AG20443 (cell line): Measurements from ENCODE around the gene OXNAD1.

ENCODE experiments used
- DNase-seq: peaks from one replicate; pipeline ENCODE4 v3.0.0; 2012; ENCODE audit warnings: low spot score, mixed read lengths

The OXNAD1 gene, protein sequence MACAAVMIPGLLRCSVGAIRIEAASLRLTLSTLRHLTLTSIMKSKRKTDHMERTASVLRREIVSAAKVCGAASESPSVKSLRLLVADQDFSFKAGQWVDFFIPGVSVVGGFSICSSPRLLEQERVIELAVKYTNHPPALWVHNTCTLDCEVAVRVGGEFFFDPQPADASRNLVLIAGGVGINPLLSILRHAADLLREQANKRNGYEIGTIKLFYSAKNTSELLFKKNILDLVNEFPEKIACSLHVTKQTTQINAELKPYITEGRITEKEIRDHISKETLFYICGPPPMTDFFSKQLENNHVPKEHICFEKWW

GRCh38 chr3:16264708-16265454 is at the start of gene OXNAD1, which contains the start of gene DPH3:
Gene OXNAD1 (plus strand): TSS chr3:16265212. CDS start chr3:16270953, 5,741 bp downstream.
Gene DPH3 (minus strand): TSS chr3:16264943. CDS start chr3:16264876, 67 bp downstream.
- peak; percentile 99 for DNase-seq

DNA sequence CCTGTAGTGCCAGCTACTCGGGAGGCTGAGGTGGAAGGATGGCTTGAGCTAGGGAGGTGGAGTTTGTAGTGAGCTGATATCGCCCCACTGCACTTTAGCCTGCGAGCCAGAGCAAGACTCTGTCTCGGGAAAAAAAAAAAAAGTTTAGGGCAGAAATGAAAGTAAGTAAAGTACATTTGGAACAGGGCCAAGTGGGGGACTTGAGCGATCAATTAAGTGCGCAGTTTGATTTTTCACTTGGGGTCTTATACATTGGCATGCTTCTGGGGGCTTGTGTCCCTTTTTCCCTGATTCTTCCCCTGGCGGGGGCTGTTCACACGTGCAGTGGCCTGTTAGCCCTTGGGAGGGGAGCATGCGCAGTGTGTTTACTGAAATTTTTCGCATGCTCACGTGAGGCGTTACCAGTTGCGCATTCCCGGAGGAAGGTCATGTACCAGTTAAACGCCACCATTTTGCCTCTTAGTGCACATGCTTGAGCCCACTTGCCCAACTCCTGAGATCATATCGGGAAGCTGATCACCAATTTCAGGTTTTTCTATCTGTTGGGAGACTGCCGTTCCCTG is 48.6 kb upstream of the OXNAD1 start:
- DNase-seq, result no peak

GRCh38 chr3:16219777-16220176 is 45.2 kb upstream of the OXNAD1 start:
- DNase-seq, result no peak

DNA sequence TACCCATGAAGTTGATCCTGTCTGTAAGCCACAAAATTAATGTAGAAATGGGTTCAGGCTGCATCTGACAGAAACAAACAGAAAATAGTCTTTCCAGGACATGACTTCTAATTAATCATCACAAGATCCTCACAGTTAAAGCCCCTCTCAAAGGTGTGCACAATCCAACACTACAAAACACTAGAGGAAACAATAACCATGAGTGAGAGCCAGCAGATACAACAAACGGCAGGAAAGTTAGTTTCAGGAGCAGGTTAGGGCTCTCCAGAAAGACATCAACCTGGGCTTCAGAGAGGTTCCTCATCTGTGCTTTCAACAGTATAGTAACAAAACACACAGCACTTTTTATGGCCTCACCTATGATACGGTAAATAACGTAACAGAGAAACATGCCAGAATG is 43.0 kb upstream of the OXNAD1 start:
- no peak for DNase-seq

DNA sequence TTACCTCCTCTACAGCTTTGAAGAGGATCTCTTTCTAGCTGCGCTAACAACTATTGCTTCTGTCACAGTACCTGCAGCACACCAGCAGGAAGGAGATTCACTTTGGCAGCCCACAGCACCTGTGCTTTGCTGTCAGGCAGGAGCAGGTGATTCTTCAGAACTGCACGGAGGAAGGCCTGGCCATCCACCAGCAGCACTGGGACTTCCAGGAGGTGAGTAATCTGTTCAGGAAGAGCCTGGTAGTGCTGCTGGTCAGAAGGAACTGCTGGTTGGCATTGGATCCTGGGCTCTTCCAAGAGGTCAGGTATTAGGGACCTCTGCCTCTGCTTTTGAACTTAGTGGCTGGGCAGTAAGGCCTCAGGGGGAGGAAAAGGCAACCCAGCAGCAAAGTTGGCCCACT is 42.5 kb upstream of the OXNAD1 start:
- no peak for DNase-seq

DNA sequence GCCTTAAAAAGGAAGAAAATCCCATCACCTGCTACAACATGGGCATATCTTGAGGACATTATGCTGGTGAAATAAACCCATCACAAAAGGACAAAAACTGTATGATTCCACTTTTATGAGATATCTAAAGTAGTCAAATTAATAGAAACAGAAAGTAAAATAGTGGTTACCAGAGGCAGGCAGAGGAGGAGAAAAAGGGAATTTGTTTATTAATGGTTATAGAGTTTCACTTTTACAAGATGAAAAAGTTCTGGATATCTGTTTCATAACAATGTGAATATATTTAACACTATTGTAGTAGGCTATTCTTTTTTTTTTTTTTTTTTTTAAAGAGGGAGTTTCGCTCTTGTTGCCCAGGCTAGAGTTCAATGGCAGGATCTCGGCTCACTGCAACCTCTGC is 40.7 kb upstream of the OXNAD1 start:
- DNase-seq, result no peak

GRCh38 chr3:16227566-16227965 is 37.4 kb upstream of the OXNAD1 start:
- DNase-seq, result no peak

GRCh38 chr3:16229681-16230080 is 35.3 kb upstream of the OXNAD1 start:
- DNase-seq, result no peak

GRCh38 chr3:16231983-16232382 is 33.0 kb upstream of the OXNAD1 start:
- DNase-seq, result no peak

- no peak for DNase-seq
Measured at GRCh38 chr3:16233806-16234205, 31.2 kb upstream of the OXNAD1 start.

DNA sequence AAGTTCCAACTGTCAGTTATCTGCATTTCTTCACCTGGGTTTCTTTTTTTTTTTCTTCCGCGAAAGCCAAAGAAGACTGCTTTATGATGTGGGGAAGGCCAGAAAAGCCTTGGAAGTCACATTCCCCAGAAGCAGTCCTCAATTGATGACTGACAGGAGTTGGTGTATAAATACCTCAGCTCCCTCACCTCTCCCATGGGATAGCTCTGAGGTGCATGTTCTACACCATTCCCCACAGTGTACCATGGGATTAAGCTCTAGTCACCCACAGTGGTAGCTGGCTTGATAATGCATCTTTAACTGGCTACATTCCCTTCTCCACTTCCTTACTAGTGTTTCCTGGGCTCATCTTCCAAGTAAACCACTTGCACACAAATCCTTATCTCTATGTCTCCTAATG is 30.7 kb upstream of the OXNAD1 start:
- DNase-seq, result no peak

- no peak for DNase-seq
Measured at GRCh38 chr3:16236030-16236639, 28.9 kb upstream of the OXNAD1 start.

GRCh38 chr3:16236856-16237393 is 28.1 kb upstream of the OXNAD1 start:
- DNase-seq, result no peak

DNA sequence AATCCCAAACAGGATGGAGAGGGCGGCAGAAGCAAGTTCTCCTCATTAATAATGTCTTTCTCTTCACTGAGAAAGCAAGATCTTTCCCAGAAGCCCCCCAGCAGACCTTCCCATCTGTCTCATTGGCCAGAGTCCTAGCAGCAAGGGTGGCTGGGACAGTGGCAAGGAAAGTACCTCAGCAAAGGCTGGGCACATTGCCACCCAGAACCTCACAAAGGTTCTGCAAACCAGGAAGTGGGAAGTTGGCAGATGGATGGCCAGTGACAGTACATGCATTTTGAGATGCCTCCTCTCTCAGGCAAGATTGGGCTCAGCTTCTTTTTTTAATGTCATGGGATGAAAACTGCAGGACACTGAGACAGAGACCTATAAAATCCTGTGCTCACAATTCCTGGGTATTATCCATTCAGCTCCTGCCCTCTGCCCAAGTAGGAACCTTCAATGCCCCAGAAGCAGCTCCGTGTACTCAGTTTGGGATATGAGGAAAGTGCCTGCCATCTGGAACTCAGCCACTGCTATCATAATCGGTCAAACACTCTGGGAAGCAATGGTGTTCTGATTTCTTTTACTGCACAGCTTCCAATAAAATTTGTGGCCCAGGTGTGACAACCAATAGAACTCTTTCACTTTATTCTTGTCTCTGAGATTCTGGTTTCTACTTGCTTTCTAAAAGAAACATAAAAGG is 25.8 kb upstream of the OXNAD1 start:
- peak; percentile 22 for DNase-seq

DNA sequence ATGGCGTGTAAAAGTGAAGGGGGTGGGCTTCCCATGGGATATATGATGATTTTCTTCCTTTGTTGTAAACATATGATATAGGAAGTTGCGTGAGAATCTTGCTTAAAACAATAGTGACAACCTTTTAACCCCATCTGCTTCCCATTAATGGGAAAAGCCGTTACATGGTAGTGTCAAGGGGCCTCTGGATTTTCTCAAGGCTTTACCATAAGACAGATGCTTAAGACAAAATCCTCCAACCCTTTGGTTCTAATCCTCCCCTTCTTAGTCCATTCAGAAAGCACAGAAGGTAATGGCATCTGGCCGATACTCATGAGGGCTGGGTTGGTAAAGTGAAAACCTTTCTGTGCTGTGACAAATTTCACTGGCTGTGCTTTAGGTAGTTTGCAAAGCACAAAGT is 25.2 kb upstream of the OXNAD1 start:
- DNase-seq, result peak; percentile 20

DNA sequence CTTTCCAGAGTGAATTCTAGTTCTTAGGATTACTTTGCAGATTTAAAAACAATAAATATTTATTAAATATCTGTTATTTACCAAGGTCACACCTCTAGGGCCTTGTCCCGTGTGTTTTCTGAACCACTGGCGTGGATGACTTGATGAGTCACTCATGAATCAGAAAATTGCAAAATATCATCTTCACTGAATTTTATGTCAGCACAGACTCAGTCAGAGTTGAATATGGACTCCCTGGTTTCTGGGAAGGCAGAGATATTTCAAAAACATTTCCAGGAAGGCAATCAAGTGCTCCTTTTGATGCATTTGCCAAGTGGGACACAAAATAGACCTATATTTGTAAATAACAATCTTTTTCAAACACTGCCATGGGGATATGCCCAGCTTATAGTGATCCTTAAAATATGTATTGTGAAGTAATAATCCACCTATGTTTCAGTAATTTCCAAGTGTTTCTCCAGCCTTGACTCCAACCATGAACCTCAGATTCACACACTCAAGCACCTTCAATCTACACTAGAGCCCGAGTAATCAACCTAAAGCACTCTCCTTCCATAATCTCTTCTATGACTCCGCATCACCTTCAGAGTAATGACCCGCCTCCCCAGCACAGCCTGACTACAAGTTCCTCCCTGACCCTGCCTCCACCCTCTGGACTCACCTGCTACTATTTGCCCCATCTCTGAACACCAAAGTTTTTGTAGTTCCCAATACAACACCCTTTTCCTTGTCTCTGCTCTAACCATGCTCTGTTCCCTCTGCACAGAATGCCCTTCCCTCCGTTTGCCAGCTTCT is 24.6 kb upstream of the OXNAD1 start:
- DNase-seq, result peak; percentile 83

DNA sequence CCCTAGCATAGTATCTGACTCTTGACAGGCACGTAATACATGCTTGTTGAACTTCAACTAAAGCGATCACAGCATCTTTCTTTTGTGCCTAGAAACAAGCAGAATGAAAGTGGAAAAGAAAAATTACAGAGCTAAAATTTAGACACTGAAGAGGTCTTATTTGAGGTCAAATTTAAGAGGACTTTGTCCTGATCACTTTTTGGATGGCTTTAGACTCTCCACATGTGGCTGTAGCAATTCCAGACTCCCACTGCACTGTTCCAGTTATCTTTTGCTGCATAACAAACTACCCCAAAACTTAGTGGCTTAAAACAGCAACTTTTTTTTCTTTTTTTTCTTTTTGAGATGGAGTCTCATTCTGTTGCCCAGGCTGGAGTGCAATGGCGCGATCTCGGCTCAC is 23.8 kb upstream of the OXNAD1 start:
- no peak for DNase-seq

DNA sequence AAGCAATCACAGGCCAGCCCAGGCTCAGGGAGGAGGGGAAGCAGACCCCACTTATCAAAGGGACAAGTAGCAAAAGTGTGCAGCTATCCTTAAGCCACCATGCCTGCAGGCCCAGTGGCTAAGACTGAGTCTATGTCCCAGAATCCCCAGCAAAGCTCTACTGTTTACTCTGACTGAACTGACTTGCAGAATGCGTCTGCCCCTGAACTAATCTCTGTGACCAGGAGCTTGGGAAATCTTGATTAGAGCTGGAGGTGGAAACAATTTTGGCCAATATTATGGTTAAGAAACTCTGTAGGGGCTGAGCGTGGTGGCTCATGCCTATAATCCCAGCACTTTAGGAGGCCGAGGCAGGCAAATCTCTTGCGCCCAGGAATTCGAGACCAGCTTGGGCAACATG is 22.8 kb upstream of the OXNAD1 start:
- no peak for DNase-seq

- peak; percentile 19 for DNase-seq
Measured at GRCh38 chr3:16243706-16244490, 21.1 kb upstream of the OXNAD1 start.

GRCh38 chr3:16245609-16246008 is 19.4 kb upstream of the OXNAD1 start:
- no peak for DNase-seq
